GM13976 (cell line): ENCODE data around the gene ENPP3.

Experiments used
- DNase-seq: peaks from one replicate; pipeline ENCODE4 v3.0.0; 2012; ENCODE audit warnings: low spot score
- in situ Hi-C: fragments of 300-500 bp; cut with MboI; formaldehyde crosslinking; loops from one replicate; pipeline ENCODE4 v1.12.0; 2022; ENCODE audit warnings: low sequenced_read_pairs, mixed read lengths, inconsistent platforms; ENCODE audit not compliant: unreplicated experiment
- TF ChIP-seq, protein P1 (sequence below): IDR thresholded peaks from 2 replicates; pipeline ENCODE4 v1.5.1; 2012; ENCODE audit warnings: borderline replicate concordance, mild to moderate bottlenecking; ENCODE audit not compliant: insufficient read depth; ENCODE audit errors: extremely low read depth, missing control alignments, control extremely low read depth

ENPP3 gene

DNA sequence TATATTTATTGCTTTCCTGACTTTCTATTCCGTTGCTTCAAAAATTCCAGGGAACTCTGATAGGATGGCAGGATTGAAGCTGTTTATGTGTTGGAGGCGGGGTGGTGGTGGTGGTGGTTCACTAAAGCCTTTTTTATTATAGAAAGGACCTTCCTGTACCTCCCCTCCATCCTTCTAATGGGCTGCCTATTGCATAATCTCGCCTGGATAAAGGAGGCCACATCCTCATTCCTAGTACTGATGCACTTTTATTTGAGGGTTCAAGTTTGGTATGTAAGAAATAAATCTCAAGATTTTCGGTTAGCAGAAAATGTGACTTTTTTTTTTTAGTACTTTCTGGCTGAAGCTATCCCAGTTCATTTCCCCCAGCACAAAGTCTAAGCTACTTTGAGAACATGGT is 92.4 kb downstream of the ENPP3 start:
- TF ChIP-seq, protein P1, sequence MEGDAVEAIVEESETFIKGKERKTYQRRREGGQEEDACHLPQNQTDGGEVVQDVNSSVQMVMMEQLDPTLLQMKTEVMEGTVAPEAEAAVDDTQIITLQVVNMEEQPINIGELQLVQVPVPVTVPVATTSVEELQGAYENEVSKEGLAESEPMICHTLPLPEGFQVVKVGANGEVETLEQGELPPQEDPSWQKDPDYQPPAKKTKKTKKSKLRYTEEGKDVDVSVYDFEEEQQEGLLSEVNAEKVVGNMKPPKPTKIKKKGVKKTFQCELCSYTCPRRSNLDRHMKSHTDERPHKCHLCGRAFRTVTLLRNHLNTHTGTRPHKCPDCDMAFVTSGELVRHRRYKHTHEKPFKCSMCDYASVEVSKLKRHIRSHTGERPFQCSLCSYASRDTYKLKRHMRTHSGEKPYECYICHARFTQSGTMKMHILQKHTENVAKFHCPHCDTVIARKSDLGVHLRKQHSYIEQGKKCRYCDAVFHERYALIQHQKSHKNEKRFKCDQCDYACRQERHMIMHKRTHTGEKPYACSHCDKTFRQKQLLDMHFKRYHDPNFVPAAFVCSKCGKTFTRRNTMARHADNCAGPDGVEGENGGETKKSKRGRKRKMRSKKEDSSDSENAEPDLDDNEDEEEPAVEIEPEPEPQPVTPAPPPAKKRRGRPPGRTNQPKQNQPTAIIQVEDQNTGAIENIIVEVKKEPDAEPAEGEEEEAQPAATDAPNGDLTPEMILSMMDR: no peak
- in situ Hi-C loops: no loop called here
- DNase-seq: no peak

DNA sequence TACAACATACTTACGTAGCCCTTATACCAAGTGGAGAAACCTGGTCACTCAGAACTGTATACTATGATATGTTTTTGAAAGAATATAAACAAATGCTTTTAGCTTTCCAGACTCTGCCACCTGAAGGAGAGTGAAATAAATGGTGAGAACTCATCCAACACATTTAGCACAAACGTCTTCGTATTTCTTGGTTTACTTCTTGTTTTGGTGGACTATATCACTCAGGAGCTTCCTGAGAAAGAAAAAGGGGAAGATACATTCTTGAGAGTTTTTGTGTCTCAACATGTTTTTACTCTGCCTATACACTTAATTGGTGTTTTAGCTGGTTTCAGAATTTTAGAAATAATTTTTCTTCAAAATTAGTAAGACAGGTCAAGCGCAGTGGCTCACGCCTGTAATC is 93.2 kb downstream of the ENPP3 start:
- in situ Hi-C loops: no loop called here
- DNase-seq: no peak
- TF ChIP-seq, protein P1: no peak

DNA sequence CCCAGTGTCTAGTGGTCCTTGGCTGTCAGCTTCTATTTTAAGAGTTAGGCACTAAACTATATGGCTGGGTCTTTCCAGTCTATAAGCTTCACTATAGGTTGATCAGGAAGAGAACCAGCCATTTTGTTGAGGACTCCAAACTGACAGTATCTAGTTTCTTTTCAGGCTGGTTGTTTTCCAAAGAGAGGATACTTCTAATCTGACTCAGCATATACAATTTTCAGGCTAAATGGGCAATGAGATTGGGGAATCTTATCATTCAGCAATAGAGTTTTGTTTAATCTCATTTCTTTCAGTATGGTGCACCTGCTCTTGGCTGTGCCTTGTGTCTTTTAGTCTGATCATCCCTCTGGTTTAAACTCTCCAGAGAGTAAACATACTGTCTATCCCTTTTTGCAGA is 94.1 kb downstream of the ENPP3 start:
- TF ChIP-seq, protein P1: no peak
- DNase-seq: no peak
- in situ Hi-C loops: no loop called here

DNA sequence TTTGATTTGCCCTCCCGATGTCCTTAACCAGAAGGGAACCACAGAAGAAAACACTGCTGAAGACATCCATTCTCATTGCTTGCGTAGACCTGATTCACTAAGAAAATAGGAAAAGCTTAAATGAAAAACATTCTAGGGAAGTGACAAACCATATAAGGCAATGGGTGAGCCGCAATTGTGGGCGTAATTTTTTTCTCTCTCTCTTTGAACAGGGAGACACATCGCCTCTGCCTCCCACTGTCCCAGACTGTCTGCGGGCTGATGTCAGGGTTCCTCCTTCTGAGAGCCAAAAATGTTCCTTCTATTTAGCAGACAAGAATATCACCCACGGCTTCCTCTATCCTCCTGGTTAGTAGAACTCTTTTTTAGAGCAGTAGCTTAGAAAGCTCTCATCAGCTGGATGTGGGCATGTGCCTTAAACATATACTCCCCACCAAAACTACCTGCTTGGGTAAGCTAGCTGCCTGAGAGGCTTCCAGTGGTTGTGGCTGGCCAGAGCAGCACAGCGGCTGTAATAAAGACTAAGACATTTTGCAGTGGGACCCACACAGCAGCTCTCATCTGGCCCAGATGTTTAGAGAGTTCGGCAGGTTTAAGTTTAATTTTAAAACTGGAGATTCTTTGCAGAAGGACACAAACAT is 96.4 kb downstream of the ENPP3 start:
- TF ChIP-seq, protein P1: no peak
- in situ Hi-C loops: no loop called here
- no peak for DNase-seq

DNA sequence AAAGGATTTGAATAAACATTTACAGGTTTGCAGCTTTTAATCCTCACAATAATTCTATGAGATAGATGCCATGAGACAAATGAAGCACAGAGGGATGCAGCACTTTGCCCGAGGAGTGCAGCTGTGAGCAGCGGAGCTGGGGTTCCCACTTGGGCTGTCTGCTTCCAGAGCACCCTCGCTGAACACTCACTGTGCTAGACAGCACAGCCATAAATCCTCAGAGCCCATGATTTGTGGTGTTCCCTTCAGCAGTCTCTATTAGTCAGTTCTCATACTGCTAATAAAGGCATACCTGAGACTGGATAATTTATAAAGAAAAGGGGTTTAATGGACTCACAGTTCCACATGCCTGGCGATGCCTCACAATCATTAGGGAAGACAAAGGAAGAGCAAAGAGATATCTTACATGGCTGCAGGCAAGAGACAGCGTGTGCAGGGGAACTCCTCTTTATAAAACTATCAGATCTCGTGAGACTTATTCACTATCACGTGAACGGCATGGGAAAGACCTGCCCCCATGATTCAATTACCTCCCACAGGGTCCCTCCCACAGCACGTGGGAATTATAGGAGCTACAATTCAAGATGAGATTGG is 99.0 kb downstream of the ENPP3 start:
- in situ Hi-C loops: no loop called here
- DNase-seq: no peak
- TF ChIP-seq, protein P1: no peak

DNA sequence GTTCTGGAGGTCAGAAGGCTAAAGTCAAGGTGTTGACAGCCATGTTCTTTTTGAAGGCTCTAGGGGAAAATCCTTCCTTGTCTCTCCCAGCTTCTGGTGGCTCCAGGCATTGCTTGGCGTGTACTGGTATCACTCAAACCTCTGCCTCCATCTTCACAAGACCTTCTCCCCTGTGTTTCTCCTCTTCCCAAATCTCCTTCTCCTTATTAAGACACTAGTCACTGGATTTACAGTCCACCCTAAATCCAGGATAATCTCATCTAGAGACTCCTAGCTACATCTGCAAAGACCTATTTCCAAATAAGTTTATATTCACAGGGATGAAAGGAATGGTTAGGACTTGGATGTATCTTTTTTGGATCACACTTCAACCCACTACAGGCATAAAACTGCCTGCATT is 99.7 kb downstream of the ENPP3 start:
- no peak for DNase-seq
- in situ Hi-C loops: no loop called here
- TF ChIP-seq, protein P1: no peak
